NCI-H1048 (cell line): ENCODE results near the gene SLC49A4.
"Not testable (repeated sequence)": the region's sequence is repeated elsewhere in the genome, so short reads cannot be mapped to it uniquely, and the experiment has no call there.

Experiments
- DNase-seq: peaks from one replicate; lab custom pipeline; 2025; lab: John Stamatoyannopoulos, UW

SLC49A4 gene

GRCh38 chr3:122794779-122795673, at the start of gene SLC49A4:
Gene SLC49A4 (plus strand): TSS chr3:122795069. CDS start chr3:122795193, 124 bp downstream.
- DNase-seq, result no peak

- no peak for DNase-seq
Measured at GRCh38 chr3:122745369-122746021, 49.4 kb upstream of the SLC49A4 start.

GRCh38 chr3:122747295-122747694, 47.6 kb upstream of the SLC49A4 start:
- DNase-seq, result not testable (repeated sequence)

GRCh38 chr3:122748347-122748746, 46.5 kb upstream of the SLC49A4 start:
- DNase-seq, result no peak

GRCh38 chr3:122754929-122755328, 39.9 kb upstream of the SLC49A4 start:
- DNase-seq, result no peak

- no peak for DNase-seq
Measured at GRCh38 chr3:122755491-122755890, 39.4 kb upstream of the SLC49A4 start.

GRCh38 chr3:122758877-122759560, 35.9 kb upstream of the SLC49A4 start:
- no peak for DNase-seq

GRCh38 chr3:122760453-122761271, 34.2 kb upstream of the SLC49A4 start:
- DNase-seq, result no peak

- no peak for DNase-seq
Measured at GRCh38 chr3:122766430-122766829, 28.4 kb upstream of the SLC49A4 start.

- DNase-seq, result no peak
Measured at GRCh38 chr3:122767540-122768372, 27.1 kb upstream of the SLC49A4 start.

- DNase-seq, result no peak
Measured at GRCh38 chr3:122770521-122771202, 24.2 kb upstream of the SLC49A4 start.

- DNase-seq, result no peak
Measured at GRCh38 chr3:122772827-122773226, 22.0 kb upstream of the SLC49A4 start.

GRCh38 chr3:122773944-122774509, 20.8 kb upstream of the SLC49A4 start:
- DNase-seq, result no peak

- DNase-seq, result no peak
Measured at GRCh38 chr3:122774564-122774963, 20.3 kb upstream of the SLC49A4 start.

GRCh38 chr3:122776675-122777468, 18.0 kb upstream of the SLC49A4 start:
- DNase-seq, result no peak

- DNase-seq, result no peak
Measured at GRCh38 chr3:122777563-122777962, 17.3 kb upstream of the SLC49A4 start.

- DNase-seq, result no peak
Measured at GRCh38 chr3:122782804-122783203, 12.1 kb upstream of the SLC49A4 start.

GRCh38 chr3:122784436-122784835, 10.4 kb upstream of the SLC49A4 start:
- DNase-seq, result no peak

GRCh38 chr3:122785231-122785630, 9.6 kb upstream of the SLC49A4 start:
- no peak for DNase-seq
